HG03457 (cell line): ENCODE measurements around the gene EIF2S1.
"Not testable (repeated sequence)": the region's sequence is repeated elsewhere in the genome, so short reads cannot be mapped to it uniquely, and the experiment has no call there.

Experiments used
- ATAC-seq: cut with Tn5 transposase; IDR thresholded peaks from one replicate; pipeline ENCODE4 v1.9.1; 2021; ENCODE audit warnings: moderate number of reproducible peaks; ENCODE audit not compliant: unreplicated experiment

Gene EIF2S1

GRCh38 chr14:67359775-67360469, at the start of gene EIF2S1, which contains the start of gene ATP6V1D:
EIF2S1 (plus strand) TSS chr14:67360328; CDS start chr14:67364768, 4,440 bp downstream.
ATP6V1D (minus strand) TSS chr14:67359804; CDS start chr14:67359698, 106 bp downstream.
- ATAC-seq = peak; percentile 75

DNA sequence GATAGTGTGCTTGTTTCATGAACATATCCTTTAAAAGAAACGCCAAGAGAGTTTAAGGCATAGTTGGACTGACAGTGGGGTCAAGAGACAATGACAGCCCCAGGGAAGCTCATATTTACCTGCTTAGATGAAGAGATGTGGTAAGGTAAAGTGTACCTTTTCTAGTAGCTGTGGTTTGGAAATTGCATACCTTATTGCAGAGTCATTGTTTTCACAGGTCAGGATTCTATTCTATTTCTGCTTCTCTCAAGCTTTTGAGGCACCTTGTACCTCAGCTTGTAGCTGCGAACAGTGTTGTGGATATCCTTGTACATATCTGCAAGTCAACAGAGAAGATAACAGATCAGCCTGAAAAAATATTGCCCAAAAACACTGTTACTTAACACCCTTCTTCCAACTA, 48.3 kb upstream of the EIF2S1 start:
- no peak for ATAC-seq

GRCh38 chr14:67313153-67313552, 47.0 kb upstream of the EIF2S1 start:
- ATAC-seq = no peak

DNA sequence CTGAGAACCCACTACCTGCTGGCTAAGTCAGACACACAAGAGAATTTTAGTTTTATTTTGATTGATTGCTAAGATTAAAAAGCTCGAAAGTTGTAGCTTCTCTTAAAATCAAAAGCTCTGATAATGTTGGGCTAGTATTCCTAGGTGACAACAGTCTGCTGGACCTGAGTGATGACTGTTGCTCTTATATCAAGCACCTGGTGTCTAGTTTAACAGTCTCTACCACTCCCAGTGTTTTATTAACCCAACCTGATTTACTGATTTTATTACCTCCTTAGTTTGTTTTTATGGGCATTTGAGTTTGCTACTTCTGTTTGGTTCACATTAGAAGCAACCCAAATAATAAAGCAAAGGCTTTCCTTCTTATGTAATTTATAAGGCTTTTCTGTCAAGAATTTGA, 42.3 kb upstream of the EIF2S1 start:
- ATAC-seq = no peak

DNA sequence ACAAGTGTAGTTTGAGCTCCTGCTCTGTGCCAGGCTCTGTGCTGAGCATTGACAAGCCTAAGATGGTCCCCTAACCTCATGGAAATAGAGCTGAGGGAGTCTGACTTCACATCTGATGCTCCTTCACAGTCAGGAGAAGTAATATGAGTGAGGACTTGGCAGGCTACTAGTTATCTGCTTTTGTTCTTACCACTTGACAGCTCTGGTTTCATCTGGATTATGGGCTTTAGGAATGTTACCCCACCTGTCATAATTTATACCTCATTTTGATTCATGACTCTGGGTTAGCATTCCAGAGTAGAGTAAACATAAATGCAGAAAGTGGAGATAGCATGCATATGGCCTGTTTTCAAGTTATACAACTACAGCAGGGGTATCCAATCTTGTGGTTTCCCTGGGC, 41.0 kb upstream of the EIF2S1 start:
- ATAC-seq = no peak

DNA sequence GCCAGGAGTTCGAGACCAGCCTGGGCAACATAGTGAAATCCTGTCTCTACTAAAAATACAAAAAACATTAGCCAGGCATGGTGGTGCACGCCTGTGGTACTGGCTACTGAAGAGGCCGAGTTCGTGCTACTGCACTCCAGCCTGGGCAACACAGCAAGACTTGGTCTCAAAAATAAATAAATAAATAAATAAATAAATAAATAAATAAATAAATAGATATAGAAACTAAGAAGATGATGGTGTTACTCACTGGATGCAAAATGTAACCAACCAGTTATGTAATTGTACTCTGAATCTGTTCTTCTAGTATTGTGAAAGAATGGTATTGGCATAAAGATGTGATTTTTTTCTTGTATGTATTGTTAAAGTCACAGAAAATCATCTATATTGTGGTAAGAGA, 30.5 kb upstream of the EIF2S1 start:
- ATAC-seq = not testable (repeated sequence)

- ATAC-seq = no peak
Measured at GRCh38 chr14:67331368-67332125, 28.6 kb upstream of the EIF2S1 start.

DNA sequence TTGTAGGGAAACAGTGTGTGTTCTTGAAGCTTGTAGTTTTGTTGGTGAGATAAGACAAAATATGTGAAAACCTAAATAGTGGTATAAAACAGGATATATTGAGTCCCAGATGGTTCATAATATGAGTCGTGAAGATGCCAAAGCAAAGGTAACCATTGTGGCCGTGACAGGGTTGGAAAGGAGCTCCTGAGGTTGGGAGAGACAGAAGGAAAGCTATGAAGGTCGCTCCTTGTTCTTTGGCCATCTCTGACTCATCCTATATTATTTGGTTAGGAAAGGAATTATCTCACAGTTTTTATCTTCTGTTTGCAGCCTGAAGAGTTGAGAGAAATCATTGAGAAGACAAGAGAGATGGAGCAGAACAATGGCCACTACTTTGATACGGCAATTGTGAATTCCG, 27.7 kb upstream of the EIF2S1 start:
- ATAC-seq = no peak

GRCh38 chr14:67335781-67336180, 24.3 kb upstream of the EIF2S1 start:
- no peak for ATAC-seq

GRCh38 chr14:67341231-67341630, 18.9 kb upstream of the EIF2S1 start:
- ATAC-seq = not testable (repeated sequence)

DNA sequence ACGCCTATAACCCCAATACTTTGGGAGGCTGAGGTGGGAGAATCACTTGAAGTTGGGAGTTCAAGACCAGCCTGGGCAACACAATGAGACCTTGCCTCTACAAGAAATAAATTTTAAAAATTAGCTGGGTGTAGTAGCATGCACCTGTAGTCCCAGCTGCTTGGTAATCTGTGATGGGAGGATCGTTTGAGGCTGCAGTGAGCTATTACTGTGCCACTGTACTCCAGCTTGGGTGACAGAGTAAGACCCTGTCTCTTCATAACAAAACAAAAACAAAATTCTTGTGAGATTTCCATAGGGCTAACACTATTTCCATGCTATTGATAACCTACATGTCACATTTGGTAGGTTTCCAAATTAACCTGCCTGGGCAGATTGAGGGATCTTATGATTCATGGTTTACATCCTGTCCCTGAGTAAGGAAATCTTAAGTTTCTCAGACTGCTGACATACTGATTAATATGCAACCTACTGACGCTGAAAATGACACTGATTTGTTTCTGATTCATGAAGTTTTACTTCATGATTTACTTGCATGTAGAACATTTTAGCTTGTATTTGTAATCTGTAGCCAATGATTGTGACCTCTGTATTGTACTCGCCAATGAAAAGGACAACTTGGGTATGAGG, 16.4 kb upstream of the EIF2S1 start:
- ATAC-seq = no peak

DNA sequence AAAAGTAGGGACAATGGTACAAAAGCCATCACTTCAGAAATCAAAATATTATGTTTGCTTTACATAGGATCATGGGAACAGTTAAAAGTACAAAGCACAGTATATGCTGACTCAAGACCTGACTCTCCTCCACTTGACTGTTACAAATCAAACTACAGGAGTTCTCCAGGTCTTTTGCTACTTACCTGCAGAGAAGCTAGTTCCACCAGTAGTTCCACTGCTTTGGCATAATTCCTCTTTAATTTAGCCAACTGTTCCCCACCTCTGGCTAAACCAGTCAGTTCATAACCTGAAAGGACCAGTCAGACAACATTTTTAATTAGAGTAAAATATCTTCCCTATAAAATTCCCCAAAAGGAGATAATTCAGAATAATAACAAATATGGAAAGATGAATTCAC, 14.5 kb upstream of the EIF2S1 start:
- no peak for ATAC-seq

- ATAC-seq = no peak
Measured at GRCh38 chr14:67352055-67352454, 8.1 kb upstream of the EIF2S1 start.

DNA sequence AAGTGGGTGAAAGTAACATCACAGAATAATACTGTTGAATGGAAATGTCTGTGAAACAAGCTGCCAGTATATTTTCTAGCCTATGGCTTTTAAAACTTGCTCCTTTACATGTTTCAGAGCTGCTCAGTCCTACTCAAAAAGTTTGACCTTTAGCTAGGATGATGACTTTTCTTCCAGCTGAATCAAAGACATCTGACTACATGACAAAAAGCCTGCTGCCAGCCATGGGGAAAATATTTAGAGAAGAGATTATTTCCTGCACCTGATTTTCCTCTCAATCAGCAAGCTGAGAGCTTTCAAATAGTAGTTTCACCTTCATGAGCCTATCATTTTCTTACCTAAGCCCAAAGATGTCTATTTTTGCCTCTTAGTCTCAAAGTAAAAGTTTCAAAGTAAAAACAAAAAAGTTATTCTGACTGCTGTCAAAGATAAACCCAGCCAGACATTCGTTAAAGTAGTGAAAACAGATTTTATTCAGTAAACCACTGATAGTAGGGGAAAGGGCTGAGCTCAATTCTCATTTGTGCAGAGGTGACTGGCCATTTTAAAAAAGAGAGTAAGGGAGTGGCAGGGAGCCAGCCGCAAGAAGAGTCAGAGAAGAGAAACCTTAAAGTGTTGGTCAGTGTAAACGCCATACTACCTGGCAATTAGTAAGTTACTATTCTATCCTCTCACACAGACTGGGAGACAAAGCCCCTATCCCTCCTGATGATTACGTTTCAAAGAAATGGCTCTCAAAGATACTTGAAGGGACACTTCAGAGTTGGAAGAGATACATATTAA, 2.8 kb upstream of the EIF2S1 start:
- ATAC-seq = no peak

- no peak for ATAC-seq
Measured at GRCh38 chr14:67357969-67358354, 2.2 kb upstream of the EIF2S1 start.

- ATAC-seq = peak; percentile 1
Measured at GRCh38 chr14:67358924-67359774, 979 bp upstream of the EIF2S1 start.

- no peak for ATAC-seq
Measured at GRCh38 chr14:67360470-67361206, 510 bp downstream of the EIF2S1 start.

DNA sequence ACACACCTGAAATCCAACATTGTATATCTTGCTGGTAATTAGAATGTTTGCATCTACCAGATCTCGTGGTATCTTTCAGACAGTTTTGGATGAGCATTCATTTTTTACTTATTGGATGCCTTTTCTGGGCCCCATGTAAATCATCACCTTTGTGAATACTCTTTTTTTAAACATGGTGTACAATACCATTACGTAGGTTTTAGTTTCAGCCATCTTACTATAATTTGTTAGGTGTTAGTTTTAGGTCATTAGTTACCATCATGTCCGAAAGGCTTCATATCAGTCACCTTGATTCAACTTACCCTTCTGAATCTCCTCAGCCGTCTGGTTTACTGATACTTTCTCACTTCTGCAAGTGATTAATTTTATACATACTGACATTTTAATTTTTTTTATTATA, 5.3 kb downstream of the EIF2S1 start:
- ATAC-seq = no peak

DNA sequence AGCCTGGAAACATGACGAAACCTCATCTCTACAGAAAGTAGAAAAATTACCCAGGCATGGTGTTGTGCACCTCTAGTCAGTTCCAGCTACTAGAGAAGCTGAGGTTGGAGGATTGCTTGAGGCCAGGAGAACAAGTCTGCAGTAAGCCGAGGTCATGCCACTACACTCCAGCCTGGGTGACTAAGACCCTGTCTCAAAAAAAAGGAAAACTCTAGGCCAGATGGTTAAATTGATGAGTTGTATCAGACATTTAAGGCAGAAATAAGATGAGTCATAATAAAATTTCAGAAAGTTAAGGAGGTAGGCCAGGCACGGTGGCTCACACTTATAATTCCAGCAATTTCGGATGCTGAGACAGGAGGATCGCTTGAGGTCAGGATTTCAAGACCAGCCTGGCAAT, 10.7 kb downstream of the EIF2S1 start:
- ATAC-seq = no peak
